Ramos (cell line): Measurements from ENCODE around the gene CES4A.
"Not testable (repeated sequence)": the region's sequence is repeated elsewhere in the genome, so short reads cannot be mapped to it uniquely, and the experiment has no call there.

Experiments
- in situ Hi-C: fragments of 300-500 bp; cut with MboI; formaldehyde crosslinking; loops from one replicate; pipeline ENCODE4 v1.14.3; 2022; ENCODE audit warnings: low sequenced_read_pairs; ENCODE audit not compliant: unreplicated experiment

Gene CES4A

DNA sequence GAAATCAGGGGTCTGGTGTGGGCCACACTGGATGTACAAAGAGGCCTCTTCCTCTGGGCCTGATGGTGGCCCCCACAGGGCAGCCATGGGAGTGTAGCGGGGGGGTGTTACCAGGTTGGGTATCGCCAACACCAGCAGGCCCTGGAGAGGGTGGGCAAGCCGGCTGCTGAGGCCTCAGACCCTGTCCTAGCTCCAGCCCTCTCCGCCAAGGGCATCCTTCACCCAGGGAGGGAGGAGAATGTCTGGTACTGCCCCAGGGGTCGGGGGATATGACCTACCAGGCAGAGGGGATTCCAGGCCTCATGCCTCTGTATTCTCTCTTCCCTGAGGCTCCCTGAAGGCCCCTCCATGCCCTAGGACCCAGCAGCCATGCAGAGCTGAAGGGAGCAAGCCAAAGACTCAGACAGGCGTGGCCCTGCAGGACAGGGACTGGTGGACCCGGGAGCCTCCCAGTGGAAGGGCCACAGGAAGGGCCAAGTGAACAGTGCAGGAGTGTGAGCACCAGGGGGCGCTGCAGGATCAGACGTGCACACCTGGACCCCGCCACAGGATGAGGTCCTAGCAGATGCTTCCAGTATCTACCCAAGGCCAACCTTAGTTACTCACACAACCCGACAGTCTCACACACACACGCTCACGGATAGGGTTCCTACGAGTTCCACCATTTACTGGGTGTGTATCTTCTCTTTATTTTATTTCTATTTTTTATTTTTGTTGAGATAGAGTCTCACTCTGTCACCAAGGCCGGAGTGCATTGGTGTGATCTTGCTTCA, 10.9 kb upstream of the CES4A start:
- in situ Hi-C loops = no loop called here

- in situ Hi-C loops = no loop called here
Measured at GRCh38 chr16:66979011-66979717, 9.2 kb upstream of the CES4A start.

- in situ Hi-C loops = no loop called here
Measured at GRCh38 chr16:66983033-66983432, 5.4 kb upstream of the CES4A start.

GRCh38 chr16:66984892-66985311, 3.5 kb upstream of the CES4A start:
- in situ Hi-C loops = no loop called here

DNA sequence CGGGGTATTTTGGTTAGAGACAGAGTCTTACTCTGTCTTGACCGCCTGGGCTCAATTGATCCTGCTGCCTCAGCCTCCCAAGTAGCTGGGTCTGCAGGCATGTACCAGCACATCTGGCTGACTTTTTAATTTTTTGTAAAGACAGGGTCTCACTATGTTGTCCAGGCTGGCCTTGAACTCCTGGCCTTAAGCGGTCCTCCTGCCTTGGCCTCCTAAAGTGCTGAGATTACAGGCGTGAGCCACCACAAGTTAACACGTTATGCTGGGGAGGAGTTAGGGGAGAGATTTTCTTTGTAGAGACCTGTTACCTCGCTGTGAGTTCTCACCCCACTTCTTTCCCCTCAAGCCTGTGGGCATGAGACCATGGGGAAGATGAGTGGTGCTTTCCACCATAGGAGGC, 1.8 kb upstream of the CES4A start:
- in situ Hi-C loops = no loop called here

GRCh38 chr16:66991545-66992077, 3.2 kb downstream of the CES4A start:
- in situ Hi-C loops = no loop called here

DNA sequence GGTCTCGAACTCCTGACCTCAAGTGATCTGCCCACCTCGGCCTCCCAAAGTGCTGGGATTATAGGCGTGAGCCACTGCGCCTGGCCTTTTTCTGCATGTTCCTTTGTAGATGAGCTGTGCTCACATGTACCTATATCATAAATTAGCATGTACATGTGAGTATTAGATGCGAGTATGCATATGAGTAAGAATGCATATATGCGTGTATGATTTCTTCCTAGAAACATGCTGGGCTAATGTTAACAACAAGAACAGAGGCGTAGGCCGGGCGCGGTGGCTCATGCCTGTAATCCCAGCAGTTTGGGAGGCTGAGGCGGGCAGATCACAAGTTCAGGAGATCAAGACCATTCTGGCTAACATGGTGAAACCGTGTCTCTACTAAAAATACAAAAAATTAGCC, 5.2 kb downstream of the CES4A start:
- in situ Hi-C loops = not testable (repeated sequence)

DNA sequence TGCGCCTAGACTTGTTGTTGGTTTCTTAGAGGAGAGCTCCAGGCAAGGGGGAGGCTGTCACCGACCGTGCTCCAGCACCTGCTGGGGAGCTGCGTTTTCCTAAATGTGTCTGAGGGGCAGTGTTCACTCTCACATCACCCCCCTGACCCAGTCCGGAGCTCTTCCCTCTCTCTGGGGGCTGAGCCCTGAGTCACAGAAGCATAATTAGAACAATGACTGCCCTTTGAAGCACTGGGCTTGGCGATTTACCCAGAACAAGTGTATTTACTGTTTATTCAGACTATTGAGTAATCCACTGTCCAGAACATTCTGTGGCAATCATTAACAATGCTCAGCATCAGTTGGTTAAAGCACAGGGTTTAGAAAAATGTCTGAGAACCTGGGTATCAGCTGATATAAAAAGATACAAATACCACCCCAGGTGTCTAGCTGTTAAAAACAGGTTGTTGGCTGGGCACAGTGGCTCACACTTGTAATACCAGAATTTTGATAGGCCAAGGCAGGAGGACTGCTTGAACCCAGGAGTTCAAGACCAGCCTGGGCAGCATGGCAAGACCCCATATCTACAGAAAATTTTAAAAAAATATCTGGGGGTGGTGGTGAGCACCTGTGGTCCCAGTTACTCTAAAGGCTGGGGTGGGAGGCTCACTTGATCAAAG, 8.1 kb downstream of the CES4A start:
- in situ Hi-C loops = no loop called here

GRCh38 chr16:66996983-66997358, 8.6 kb downstream of the CES4A start:
- in situ Hi-C loops = no loop called here

- in situ Hi-C loops = no loop called here
Measured at GRCh38 chr16:67000384-67001351, 12.3 kb downstream of the CES4A start.

GRCh38 chr16:67001726-67002125, 13.3 kb downstream of the CES4A start:
- in situ Hi-C loops = no loop called here

- in situ Hi-C loops = no loop called here
Measured at GRCh38 chr16:67006930-67007658, 18.7 kb downstream of the CES4A start.

GRCh38 chr16:67009158-67009557, 20.8 kb downstream of the CES4A start:
- in situ Hi-C loops = no loop called here

- in situ Hi-C loops = no loop called here
Measured at GRCh38 chr16:67011274-67011673, 22.9 kb downstream of the CES4A start.

DNA sequence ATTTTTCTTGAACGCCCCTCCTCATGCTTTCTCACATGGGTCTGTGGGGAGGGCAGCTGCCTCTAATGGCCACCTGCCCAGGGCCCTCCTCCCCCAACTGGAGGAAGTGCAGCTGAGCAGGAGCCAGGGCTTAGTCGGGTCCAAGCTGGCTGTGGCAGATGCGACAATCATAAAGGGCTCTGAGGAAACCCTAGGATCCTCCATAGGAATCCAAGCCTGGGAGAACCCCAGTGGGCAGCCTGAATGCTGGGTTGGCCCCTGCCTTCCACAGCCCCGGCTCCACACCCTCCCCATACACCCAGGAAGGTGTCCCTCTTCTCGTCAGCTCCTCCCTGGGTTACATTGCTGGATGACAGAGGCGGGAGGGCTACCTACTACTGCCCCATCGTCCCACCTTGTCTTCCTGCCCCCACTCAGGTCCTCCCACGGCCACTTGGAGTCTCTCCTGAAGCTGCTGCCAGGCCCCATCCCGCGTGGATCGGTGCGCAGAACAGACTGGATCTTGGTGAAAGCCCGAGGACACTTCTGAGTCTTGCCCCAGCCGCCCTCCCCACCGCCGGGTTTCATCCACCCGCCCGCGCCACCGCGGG, 24.9 kb downstream of the CES4A start:
- in situ Hi-C loops = no loop called here

DNA sequence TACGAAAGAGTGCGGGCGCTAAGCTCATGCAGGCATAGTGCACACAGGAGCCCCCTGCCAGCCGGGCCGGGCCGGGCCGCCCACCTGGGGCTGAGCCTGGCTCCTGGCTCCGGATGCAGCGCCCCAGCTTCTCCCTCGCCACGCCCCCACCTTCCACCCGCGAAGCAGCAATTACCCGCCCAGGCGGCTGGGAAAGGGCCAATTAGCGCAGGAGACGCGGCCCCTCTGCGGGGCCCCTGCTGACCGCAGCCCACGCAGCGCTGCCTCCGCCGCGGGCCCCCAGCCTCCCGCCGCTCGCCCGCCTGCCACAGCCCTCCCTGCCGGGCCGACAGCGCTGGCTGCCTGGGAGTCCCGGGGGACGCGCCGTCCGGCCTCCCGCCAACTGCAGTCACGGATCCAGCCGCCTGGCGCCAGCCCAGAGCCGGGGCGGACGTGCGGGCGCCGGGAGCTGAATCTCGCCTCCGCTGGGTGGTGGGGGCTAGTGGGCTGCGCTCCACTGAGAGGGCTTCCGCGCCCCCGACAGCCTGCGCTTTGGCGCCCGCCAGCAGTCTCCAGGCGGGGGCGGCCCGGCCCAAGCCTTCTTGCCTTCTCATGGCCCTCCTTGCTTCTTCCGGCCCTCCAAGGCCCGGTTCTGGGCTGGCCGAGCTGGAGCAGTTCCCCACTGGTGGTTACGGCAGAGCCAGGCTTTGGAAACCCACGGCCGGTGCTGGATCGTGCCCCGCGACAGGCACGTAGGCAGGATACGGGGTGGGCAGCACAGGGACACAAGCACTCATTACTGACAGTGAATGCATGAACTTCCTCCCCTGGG, 25.6 kb downstream of the CES4A start:
- in situ Hi-C loops = no loop called here

GRCh38 chr16:67014634-67015312, 26.4 kb downstream of the CES4A start:
- in situ Hi-C loops = loop anchor here (5.0 kb wide), 1 partner anchor 133 kb away; no protein-coding TSS in a partner anchor
